Keratinocyte (primary cell): ENCODE measurements around the gene ADGRA3. TPM values are rescaled to one million over a fixed set of nuclear protein-coding genes. Genes with fewer than 3 reads are reported as not detected.
A peak's percentile ranks its signal among the peaks of the same experiment; 100 is the strongest.

ENCODE experiments used
- DNase-seq: peaks from one replicate; pipeline ENCODE4 v3.0.0-alpha.2; 2011; ENCODE audit warnings: low read depth, missing footprints, low spot score
- FAIRE-seq: peaks from 2 replicates; lab custom pipeline; 2011; peaks lifted over from hg19 to GRCh38; lab: Jason Lieb, UNC
- H2AFZ ChIP-seq: 2 replicates; pipeline ENCODE4 v1.6.0; 2012; ENCODE audit warnings: low read length, control low read depth, inconsistent platforms; ENCODE audit not compliant: control insufficient read depth
- H3K27ac ChIP-seq: 2 replicates; pipeline ENCODE4 v1.5.1; 2011; ENCODE audit warnings: low read length; ENCODE audit not compliant: control insufficient read depth, insufficient read depth
- H3K27me3 ChIP-seq: 3 replicates; pipeline ENCODE4 v1.6.0; 2011; ENCODE audit warnings: low read length; ENCODE audit not compliant: control insufficient read depth, insufficient read depth; ENCODE audit errors: extremely low read depth
- H3K36me3 ChIP-seq, 2 experiments: 2 replicates in 1 of 2; 3 replicates in 1 of 2; pipeline ENCODE4 v1.5.1; 2011; ENCODE audit warnings: low read length in 2 of 2, mild to moderate bottlenecking in 1 of 2; ENCODE audit not compliant: control insufficient read depth in 2 of 2, insufficient read depth in 2 of 2; ENCODE audit errors: extremely low read depth in 1 of 2
- H3K4me1 ChIP-seq: 3 replicates; pipeline ENCODE4 v1.5.1; 2011; ENCODE audit warnings: low read length; ENCODE audit not compliant: control insufficient read depth, insufficient read depth; ENCODE audit errors: extremely low read depth
- H3K4me2 ChIP-seq: 3 replicates; pipeline ENCODE4 v1.6.0; 2011; ENCODE audit warnings: low read depth, low read length; ENCODE audit not compliant: control insufficient read depth, insufficient read depth; ENCODE audit errors: extremely low read depth
- H3K4me3 ChIP-seq, 3 experiments: fragments of 200-600 bp in 1 of 3; sonication (generic) in 1 of 3; 2 replicates in 2 of 3; 3 replicates in 1 of 3; pipeline ENCODE4 v1.5.1; 2011 to 2016; ENCODE audit warnings: low read length in 3 of 3, mild to moderate bottlenecking in 3 of 3, control low read depth in 2 of 3, inconsistent platforms in 1 of 3, low read depth in 1 of 3, mixed read lengths in 1 of 3, mixed run types in 1 of 3, moderate library complexity in 1 of 3; ENCODE audit not compliant: control insufficient read depth in 2 of 3, insufficient read depth in 2 of 3; ENCODE audit errors: extremely low read depth in 1 of 3
- H3K79me2 ChIP-seq: 2 replicates; pipeline ENCODE4 v1.6.0; 2012; ENCODE audit warnings: low read length; ENCODE audit not compliant: control insufficient read depth, insufficient read depth
- H3K9ac ChIP-seq: 3 replicates; pipeline ENCODE4 v1.6.0; 2011; ENCODE audit warnings: low read length; ENCODE audit not compliant: control insufficient read depth, insufficient read depth; ENCODE audit errors: extremely low read depth
- H3K9me1 ChIP-seq: 3 replicates; pipeline ENCODE4 v1.6.0; 2011; ENCODE audit warnings: low read length; ENCODE audit not compliant: control insufficient read depth, insufficient read depth; ENCODE audit errors: extremely low read depth
- H3K9me3 ChIP-seq: 2 replicates; pipeline ENCODE4 v1.5.1; 2012; ENCODE audit warnings: low read depth, low read length; ENCODE audit not compliant: control insufficient read depth
- H4K20me1 ChIP-seq: 3 replicates; pipeline ENCODE4 v1.6.0; 2011; ENCODE audit warnings: low read length; ENCODE audit not compliant: control insufficient read depth, insufficient read depth; ENCODE audit errors: extremely low read depth
- EZH2 ChIP-seq: IDR thresholded peaks from one replicate; pipeline ENCODE4 v1.6.1; 2012; ENCODE audit warnings: inconsistent platforms, mild to moderate bottlenecking, low read length, moderate library complexity
- dilution Hi-C: fragments of 300-500 bp; cut with MboI; formaldehyde crosslinking; loops from one replicate; pipeline ENCODE4 v1.7.0; 2020; ENCODE audit warnings: low sequenced_read_pairs; ENCODE audit not compliant: extremely low pct_ligation_motif_present
- polyA plus RNA-seq, 5 experiments: library from polyadenylated mRNA; depleted of rRNA in 3 of 5; stranded (reverse) in 3 of 5; stranded (forward) in 1 of 5; unstranded in 1 of 5; fragments of >200 nt; gene quantifications; 1 replicate in 1 of 5; 2 replicates in 3 of 5; 3 replicates in 1 of 5; pipeline versions ENCODE4 v1.2.1 to v1.2.3, GENCODE V29; 2011 to 2012; ENCODE audit warnings: missing spikeins in 2 of 5, low read depth in 1 of 5, low replicate concordance in 1 of 5
- TF ChIP-seq, protein P1 (sequence below), 3 experiments: IDR thresholded peaks in 1 of 3; conservative IDR thresholded peaks in 1 of 3; optimal IDR thresholded peaks in 1 of 3; 2 replicates in 2 of 3; 3 replicates in 1 of 3; pipeline versions ENCODE3 to v1.5.1; 2011; ENCODE audit warnings: low read length in 3 of 3, mild to moderate bottlenecking in 3 of 3, moderate library complexity in 2 of 3, control low read depth in 1 of 3, inconsistent platforms in 1 of 3; ENCODE audit not compliant: insufficient read depth in 2 of 3; ENCODE audit errors: extremely low read depth in 1 of 3

Gene ADGRA3
- polyA plus RNA-seq, 1 donor (not counting 4 experiments of a cell fraction or from before 2014, with no cell fraction given), result 38.7 TPM

GRCh38 chr4:22465349-22465748, 50.5 kb downstream of the ADGRA3 start:
- no peaks in the 10 kb centered on the region for H3K9me1 ChIP-seq
- dilution Hi-C loops, result no loop called here
- FAIRE-seq (no peak), DNase-seq (no peak)
- H3K79me2 ChIP-seq, result peaks cover 54% of the 10 kb centered on the region
- TF ChIP-seq, protein P1, sequence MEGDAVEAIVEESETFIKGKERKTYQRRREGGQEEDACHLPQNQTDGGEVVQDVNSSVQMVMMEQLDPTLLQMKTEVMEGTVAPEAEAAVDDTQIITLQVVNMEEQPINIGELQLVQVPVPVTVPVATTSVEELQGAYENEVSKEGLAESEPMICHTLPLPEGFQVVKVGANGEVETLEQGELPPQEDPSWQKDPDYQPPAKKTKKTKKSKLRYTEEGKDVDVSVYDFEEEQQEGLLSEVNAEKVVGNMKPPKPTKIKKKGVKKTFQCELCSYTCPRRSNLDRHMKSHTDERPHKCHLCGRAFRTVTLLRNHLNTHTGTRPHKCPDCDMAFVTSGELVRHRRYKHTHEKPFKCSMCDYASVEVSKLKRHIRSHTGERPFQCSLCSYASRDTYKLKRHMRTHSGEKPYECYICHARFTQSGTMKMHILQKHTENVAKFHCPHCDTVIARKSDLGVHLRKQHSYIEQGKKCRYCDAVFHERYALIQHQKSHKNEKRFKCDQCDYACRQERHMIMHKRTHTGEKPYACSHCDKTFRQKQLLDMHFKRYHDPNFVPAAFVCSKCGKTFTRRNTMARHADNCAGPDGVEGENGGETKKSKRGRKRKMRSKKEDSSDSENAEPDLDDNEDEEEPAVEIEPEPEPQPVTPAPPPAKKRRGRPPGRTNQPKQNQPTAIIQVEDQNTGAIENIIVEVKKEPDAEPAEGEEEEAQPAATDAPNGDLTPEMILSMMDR (optimal IDR thresholded peaks at IDR 0.05 in 1 of 3, IDR thresholded peaks at IDR 0.05 in 1 of 3, conservative IDR thresholded peaks at IDR 0.05 in 1 of 3; ENCODE audit: extremely low read depth in 1 of 3, insufficient read depth in 2 of 3, low read length in 3 of 3), result no peak
- no peak for TF ChIP-seq EZH2
- no peak overlapping the region for H3K9ac ChIP-seq
- no peak overlapping the region for H3K4me2 ChIP-seq
- no peaks in the 10 kb centered on the region for H3K9me3 ChIP-seq
- no peak overlapping the region for H3K4me3 ChIP-seq
- no peaks in the 10 kb centered on the region for H3K4me1 ChIP-seq
- H3K27me3 ChIP-seq, result no peaks in the 10 kb centered on the region
- H2AFZ ChIP-seq, result no peak overlapping the region
- peaks cover 3 to 6% of the 10 kb centered on the region in 2 experiments for H3K36me3 ChIP-seq
- H4K20me1 ChIP-seq, result no peaks in the 10 kb centered on the region
- H3K27ac ChIP-seq, result no peak overlapping the region

DNA sequence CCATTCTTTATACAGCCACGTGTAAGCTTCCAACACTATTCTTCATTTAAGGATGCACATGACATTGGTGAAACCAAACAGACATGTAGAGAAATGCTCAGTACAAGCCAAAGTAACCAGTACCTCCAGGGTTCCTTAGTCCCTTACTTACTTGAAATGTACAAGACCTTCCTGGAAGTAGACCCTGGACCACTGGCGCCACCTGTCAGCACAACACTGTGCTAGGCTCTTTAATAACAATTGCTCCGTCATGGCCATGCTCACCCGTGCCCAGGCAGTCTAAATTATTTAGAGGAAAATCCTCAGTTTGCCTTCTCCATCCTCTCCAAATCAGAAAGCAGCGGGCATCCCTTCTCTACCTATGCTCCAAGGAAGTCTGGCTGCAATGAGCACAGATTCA, 52.7 kb downstream of the ADGRA3 start:
- dilution Hi-C loops, result no loop called here
- no peak for FAIRE-seq
- H3K27me3 ChIP-seq, result no peaks in the 10 kb centered on the region
- H3K9me3 ChIP-seq, result no peaks in the 10 kb centered on the region
- peaks cover 41% of the 10 kb centered on the region for H3K79me2 ChIP-seq
- H3K4me3 ChIP-seq, result no peak overlapping the region
- peaks cover 4 to 6% of the 10 kb centered on the region in 2 experiments for H3K36me3 ChIP-seq
- no peak overlapping the region for H2AFZ ChIP-seq
- no peaks in the 10 kb centered on the region for H3K9me1 ChIP-seq
- no peak overlapping the region for H3K4me2 ChIP-seq
- no peak overlapping the region for H3K9ac ChIP-seq
- no peak for DNase-seq
- TF ChIP-seq, protein P1 (optimal IDR thresholded peaks at IDR 0.05 in 1 of 3, IDR thresholded peaks at IDR 0.05 in 1 of 3, conservative IDR thresholded peaks at IDR 0.05 in 1 of 3; ENCODE audit: extremely low read depth in 1 of 3, insufficient read depth in 2 of 3, low read length in 3 of 3), result peak in 1 of 3 experiments; percentile 39
- TF ChIP-seq EZH2, result no peak
- H4K20me1 ChIP-seq, result no peaks in the 10 kb centered on the region
- no peak overlapping the region for H3K27ac ChIP-seq
- peaks cover 2% of the 10 kb centered on the region for H3K4me1 ChIP-seq
